Liver (tissue), 9 donors: ENCODE measurements around the gene NKX2-1. TPM values are rescaled to one million over a fixed set of nuclear protein-coding genes. Genes with fewer than 3 reads are reported as not detected.

Experiments used
- DNase-seq: peaks from one replicate; pipeline ENCODE4 v3.0.0-alpha.2; 2017; ENCODE audit warnings: low spot score
- H3K27ac ChIP-seq, 2 donors: one replicate each; pipeline ENCODE4 v1.7.0; 2013; ENCODE audit warnings: inconsistent platforms in 2 of 2, low read length in 2 of 2, control low read depth in 1 of 2, low read depth in 1 of 2, mild to moderate bottlenecking in 1 of 2
- H3K27me3 ChIP-seq, 4 donors: one replicate each; pipeline versions ENCODE4 v1.6.1 to v1.7.0; 2013; ENCODE audit warnings: low read length in 3 of 4, inconsistent platforms in 1 of 4, mild to moderate bottlenecking in 1 of 4, moderate library complexity in 1 of 4; ENCODE audit not compliant: control insufficient read depth in 4 of 4, insufficient read depth in 4 of 4
- H3K36me3 ChIP-seq, 4 donors: one replicate each; pipeline versions ENCODE4 v1.6.1 to v1.7.0; 2013; ENCODE audit warnings: low read length in 3 of 4, mild to moderate bottlenecking in 3 of 4, low read depth in 1 of 4, moderate library complexity in 1 of 4; ENCODE audit not compliant: control insufficient read depth in 4 of 4, insufficient read depth in 3 of 4
- H3K4me1 ChIP-seq, 4 donors: one replicate each; pipeline versions ENCODE4 v1.6.1 to v1.7.0; 2013; ENCODE audit warnings: low read length in 3 of 4, mild to moderate bottlenecking in 3 of 4, moderate library complexity in 1 of 4; ENCODE audit not compliant: control insufficient read depth in 4 of 4, insufficient read depth in 4 of 4
- H3K4me3 ChIP-seq, 3 donors: one replicate each; pipeline versions ENCODE4 v1.6.1 to v1.7.0; 2013; ENCODE audit warnings: low read length in 3 of 3, control low read depth in 1 of 3, low read depth in 1 of 3, mild to moderate bottlenecking in 1 of 3
- H3K9ac ChIP-seq, 2 donors: one replicate each; pipeline ENCODE4 v1.7.0; 2013; ENCODE audit warnings: low read length in 2 of 2, mild to moderate bottlenecking in 2 of 2, moderate library complexity in 2 of 2, control low read depth in 1 of 2, low read depth in 1 of 2
- H3K9me3 ChIP-seq, 4 donors: one replicate each; pipeline versions ENCODE4 v1.6.1 to v1.7.0; 2013; ENCODE audit warnings: low read length in 3 of 4; ENCODE audit not compliant: control insufficient read depth in 4 of 4
- CTCF ChIP-seq: fragments of 150-350 bp; IDR thresholded peaks from 2 replicates; pipeline ENCODE4 v1.5.1; 2017; ENCODE audit warnings: improper control_type of control experiment, low read depth, low read length; ENCODE audit not compliant: missing input control
- EGR1 ChIP-seq, 2 donors: IDR thresholded peaks; 2 replicates each; pipeline ENCODE4 v1.6.1; 2016 to 2018; ENCODE audit warnings: antibody characterized with exemption in 2 of 2, low read depth in 2 of 2
- RAD21 ChIP-seq, 2 donors: IDR thresholded peaks; 2 replicates each; pipeline ENCODE4 v1.6.1; 2016; ENCODE audit warnings: antibody characterized with exemption in 2 of 2, mild to moderate bottlenecking in 2 of 2
- REST ChIP-seq: IDR thresholded peaks from 2 replicates; pipeline ENCODE4 v1.6.1; 2016; ENCODE audit warnings: antibody characterized with exemption, mild to moderate bottlenecking
- SP1 ChIP-seq: IDR thresholded peaks from 2 replicates; pipeline ENCODE4 v1.6.1; 2018; ENCODE audit warnings: antibody characterized with exemption, mild to moderate bottlenecking
- YY1 ChIP-seq: IDR thresholded peaks from 2 replicates; pipeline ENCODE4 v1.6.1; 2016; ENCODE audit warnings: antibody characterized with exemption, mild to moderate bottlenecking
- ZBTB33 ChIP-seq: IDR thresholded peaks from 2 replicates; pipeline ENCODE4 v1.6.1; 2016; ENCODE audit warnings: antibody characterized with exemption
- WGBS: extraction: QIAGEN DNeasy Blood & Tissue Kit; methylation state at CpG from one replicate; pipeline ENCODE4 v1.1.7; 2013; 5-methylcytosine and 5-hydroxymethylcytosine counted together
- polyA plus RNA-seq, 2 donors: library from polyadenylated mRNA; stranded (reverse) in 1 of 2; unstranded in 1 of 2; fragments of 200-250 nt in 1 of 2; fragments of >200 nt in 1 of 2; fragmentation: Nextera tagmentation in 1 of 2; extraction: Ambion mirVana in 1 of 2; gene quantifications; one replicate each; pipeline versions ENCODE4 v1.2.1 to v1.2.3, GENCODE V29; 2013 to 2015
- total RNA-seq, 2 donors: library from RNA; depleted of rRNA; stranded (reverse); fragments of >200 nt; gene quantifications; one replicate each; pipeline ENCODE4 v1.2.3, GENCODE V29; 2014
- donor health status: healthy.
- donor health status: healthy.
- donor health status: healthy.
- donor health status: healthy.
- donor health status: healthy.

The NKX2-1 gene
- total RNA-seq (not detected), polyA plus RNA-seq (not detected)

- no peak for DNase-seq
- H3K27ac ChIP-seq: no peak within 1 kb of the TSS
- H3K9me3 ChIP-seq: no peaks in the 10 kb centered on the region
- H3K9ac ChIP-seq: no peak within 1 kb of the TSS
- peaks cover 7 to 40% (median 34%) of the 10 kb centered on the region in 4 donors for H3K27me3 ChIP-seq
- peaks cover 18 to 60% (median 44%) of the 10 kb centered on the region in 4 donors for H3K4me1 ChIP-seq
- 3% methylated on average over 49 of the region's 49 CpGs for WGBS
- H3K36me3 ChIP-seq: no peaks in the 10 kb centered on the region
- TF ChIP-seq EGR1 (IDR thresholded peaks at IDR 0.05; ENCODE audit: low read depth in 2 of 2): no peak
- no peak for TF ChIP-seq REST
- TF ChIP-seq YY1: no peak
- TF ChIP-seq SP1: no peak
- peak within 1 kb of the TSS in 2 of 3 donors; percentile 17 to 32 for H3K4me3 ChIP-seq
These were observed at the start of gene NKX2-1 for GRCh38 chr14:36519431-36520321. NKX2-1 (minus strand) TSS chr14:36520232; CDS start chr14:36520129, 103 bp downstream.

- Histone ChIP-seq H3K4me1 (no peaks in the 10 kb centered on the region), H3K9ac (no peak overlapping the region), H3K9me3 (no peaks in the 10 kb centered on the region), H3K27ac (no peak overlapping the region), H3K27me3 (peaks cover 0 to 5% (median under 1%) of the 10 kb centered on the region in 4 donors), H3K4me3 (no peak overlapping the region), H3K36me3 (no peaks in the 10 kb centered on the region)
- TF ChIP-seq CTCF (peak; percentile 77), ZBTB33 (no peak), RAD21 (IDR thresholded peaks at IDR 0.05) (peak; percentile 80 to 82)
- WGBS: 61% methylated on average over 9 of the region's 9 CpGs
- DNase-seq: no peak
These were observed 36.9 kb upstream of the NKX2-1 start for GRCh38 chr14:36556811-36557433.
